Effector CD8-positive, alpha-beta T cell (primary cell): ENCODE results near the gene ADCY9.
"Not testable (repeated sequence)": the region's sequence is repeated elsewhere in the genome, so short reads cannot be mapped to it uniquely, and the experiment has no call there.

Experiments used
- DNase-seq: peaks from one replicate; lab custom pipeline; 2025; lab: John Stamatoyannopoulos, UW

The ADCY9 gene

DNA sequence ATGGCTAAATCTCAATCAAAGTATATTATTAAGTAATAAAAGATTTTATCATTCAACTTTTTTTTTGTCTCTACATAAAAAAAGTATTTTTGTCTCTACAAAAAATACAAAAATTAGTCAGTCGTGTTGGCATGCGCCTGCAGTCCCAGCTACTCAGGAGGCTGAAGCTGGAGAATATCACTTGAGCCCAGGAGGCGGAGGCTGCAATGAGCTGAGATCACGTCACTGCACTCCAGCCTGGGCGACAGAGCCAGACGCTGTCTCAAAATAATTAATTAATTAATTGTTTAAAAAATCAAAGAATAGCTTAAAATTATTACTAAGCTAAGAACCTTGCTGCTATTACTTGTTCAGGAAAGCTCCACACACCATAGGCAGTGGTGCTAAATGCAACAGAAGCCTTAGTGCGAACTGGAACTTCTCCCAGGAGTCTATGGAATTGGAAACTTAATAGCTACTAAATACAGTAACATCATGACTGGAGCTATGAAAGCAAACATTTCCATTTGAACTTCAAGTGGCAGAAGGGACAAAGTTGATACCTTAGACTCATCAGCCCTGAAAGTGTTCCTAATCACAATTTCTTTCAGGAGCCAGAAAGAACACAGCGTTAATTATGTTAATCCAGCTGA, 22.6 kb downstream of the ADCY9 start:
- no peak for DNase-seq

DNA sequence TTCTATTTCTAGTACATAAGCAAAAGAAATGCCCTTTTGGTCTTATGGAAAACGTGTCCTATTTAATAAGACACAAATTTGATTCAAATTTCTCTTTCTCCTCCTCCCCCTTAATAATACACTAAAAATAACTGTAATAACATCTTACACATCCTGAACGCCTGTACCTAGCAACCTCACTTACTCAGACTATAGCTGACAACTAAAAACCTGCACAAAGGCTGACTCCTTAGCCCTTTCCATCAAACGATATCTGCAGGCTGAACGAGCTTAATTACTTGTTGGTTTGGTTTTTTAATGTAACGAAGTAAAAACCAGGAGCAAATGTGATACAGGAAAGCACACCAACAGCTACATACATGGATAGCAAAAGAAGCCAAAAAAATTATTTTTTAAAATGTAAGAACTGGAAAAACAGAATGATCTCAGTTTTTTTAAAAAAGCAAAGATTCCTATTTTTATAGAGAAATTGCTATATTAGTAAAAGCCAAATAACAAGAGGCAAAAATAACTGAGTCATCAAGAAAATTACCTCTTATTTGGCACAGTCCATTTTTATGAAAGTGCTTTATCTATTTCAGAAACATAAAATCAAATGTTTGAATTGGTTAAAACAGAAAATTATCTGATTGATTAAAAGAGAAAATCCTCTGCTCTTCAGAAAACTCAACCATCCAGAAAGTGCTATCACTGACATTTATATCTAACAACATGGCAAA, 23.5 kb downstream of the ADCY9 start:
- DNase-seq, result no peak

DNA sequence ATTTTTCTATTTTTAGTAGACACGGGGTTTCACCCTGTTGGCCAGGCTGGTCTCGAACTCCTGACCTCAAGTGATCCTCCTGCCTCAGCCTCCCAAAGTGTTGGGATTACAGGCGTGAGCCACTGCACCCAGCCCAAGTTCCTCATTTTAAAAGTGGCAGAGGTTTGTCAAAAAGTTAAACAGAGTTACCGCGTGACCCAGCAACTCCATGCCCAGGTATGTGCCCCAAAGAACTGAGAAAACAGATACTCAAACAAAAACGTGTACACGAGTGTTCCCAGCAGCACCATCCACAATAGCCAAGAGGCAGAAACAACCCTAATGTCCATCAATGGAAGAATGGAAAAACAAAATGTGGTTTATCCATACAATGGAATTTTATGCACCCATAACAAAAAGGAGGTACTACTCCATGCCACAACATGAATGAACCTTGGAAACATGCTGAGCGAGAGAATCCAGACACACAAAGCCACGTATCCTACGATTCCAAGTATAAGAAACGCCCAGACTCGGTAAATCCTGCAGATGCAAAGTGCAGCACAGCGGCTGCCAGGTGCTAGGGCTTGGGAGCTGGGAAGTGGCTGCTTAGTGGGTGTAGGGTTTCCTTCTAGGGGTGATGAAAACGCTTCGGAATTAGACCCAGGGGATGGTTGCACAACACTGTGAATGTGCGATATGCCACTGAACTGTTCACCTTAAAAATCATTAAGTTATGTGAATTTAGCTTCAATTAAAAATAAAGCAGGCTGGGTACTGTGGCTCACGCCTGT, 24.8 kb downstream of the ADCY9 start:
- DNase-seq, result no peak

DNA sequence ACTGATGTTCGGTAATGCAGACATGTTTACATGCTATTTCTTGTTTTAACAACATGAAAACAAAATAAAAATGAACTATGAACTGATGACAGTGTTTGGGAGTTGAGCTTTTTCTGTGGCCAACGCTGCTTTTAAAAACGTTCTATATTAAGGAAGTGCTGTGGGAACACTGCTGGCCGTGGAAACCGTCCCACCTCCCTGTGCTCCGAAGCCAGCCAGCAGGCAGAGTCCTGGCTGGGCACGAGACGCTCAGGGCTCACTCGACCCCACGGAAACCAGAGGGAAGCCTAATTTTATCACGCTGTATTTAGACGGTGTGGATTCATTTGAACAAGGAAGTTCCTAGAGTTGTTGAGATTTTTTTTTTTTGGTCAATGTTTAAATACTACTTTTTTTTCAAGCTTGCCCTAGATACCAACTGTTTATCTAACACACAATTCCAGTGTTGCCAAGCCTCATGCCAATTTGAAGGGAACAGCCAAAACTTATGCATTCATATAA, 25.8 kb downstream of the ADCY9 start:
- no peak for DNase-seq

DNA sequence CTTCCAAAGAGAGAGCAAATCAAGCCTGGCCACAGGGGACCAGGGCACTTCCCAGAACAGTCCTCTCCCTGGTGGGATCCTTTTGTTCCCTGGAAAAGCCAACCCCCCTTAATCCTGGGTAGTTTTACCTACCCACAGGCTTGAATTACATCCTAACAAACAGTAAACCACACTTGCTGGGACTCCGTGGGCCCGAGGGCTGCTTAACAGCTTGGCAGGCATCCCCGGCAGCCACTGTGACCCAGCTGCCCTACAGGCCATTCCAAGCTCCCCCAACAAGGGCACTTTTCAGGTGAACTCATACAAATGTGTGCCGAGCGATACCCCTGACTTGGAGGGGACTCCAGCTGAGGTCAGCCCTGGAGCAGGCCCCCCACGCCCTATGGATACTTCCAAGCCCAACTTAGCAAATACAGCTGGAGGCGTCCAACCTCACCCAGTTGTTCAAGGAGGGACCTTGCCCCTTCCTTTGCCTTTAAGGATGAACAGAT, 26.4 kb downstream of the ADCY9 start:
- DNase-seq, result no peak

DNA sequence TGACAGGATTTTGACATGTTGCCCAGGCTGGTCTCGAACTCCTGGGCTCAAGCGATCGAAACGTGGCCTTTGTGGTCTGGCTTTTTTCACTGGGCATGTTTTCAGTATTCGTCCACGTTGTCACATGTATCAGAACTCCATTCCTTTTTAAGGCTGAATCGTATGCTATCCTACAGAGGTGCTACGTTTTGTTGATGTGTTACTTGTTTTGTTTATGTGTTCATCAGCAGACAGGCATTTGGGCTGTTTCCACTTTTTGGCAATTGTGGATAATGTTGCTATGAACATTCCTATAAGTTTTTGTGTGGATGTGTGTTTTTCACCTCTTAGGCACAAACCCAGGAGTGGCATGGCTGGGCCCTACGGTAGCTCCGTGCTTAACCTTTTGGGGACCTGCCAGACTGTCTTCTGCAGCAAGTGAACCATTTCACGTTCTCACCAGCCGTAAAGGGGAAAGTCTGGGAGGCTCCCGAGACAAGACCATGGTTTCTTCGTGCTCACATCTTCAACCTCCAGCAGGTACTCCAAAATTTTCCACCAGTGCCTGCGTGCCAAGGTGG, 26.9 kb downstream of the ADCY9 start:
- DNase-seq, result no peak

DNA sequence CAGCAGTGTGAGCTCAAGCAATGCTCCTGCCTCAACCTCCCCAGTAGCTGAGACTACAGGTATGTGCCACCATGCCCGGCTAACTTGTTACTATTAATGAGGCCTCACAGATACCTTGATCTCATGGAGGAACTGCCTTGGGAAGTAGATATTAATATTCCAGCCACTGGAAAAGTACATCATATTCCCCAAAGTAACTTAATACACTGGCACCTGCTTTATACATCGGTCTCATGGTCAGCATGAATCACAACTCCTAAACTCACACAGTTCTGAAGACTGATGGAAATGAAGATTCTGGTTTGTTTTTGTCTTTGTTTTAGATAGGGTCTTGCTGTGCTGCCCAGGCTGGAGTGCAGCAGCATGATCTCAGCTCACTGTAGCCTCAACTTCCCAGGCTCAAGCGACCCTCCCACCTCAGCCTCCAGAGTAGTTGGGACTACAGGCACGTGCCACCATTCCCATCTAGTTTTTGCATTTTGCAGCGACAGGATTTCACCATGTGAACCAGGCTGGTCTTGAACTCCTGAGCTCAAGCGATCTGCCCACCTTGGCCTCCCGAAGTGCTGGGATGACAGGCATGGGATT, 28.2 kb downstream of the ADCY9 start:
- no peak for DNase-seq

DNA sequence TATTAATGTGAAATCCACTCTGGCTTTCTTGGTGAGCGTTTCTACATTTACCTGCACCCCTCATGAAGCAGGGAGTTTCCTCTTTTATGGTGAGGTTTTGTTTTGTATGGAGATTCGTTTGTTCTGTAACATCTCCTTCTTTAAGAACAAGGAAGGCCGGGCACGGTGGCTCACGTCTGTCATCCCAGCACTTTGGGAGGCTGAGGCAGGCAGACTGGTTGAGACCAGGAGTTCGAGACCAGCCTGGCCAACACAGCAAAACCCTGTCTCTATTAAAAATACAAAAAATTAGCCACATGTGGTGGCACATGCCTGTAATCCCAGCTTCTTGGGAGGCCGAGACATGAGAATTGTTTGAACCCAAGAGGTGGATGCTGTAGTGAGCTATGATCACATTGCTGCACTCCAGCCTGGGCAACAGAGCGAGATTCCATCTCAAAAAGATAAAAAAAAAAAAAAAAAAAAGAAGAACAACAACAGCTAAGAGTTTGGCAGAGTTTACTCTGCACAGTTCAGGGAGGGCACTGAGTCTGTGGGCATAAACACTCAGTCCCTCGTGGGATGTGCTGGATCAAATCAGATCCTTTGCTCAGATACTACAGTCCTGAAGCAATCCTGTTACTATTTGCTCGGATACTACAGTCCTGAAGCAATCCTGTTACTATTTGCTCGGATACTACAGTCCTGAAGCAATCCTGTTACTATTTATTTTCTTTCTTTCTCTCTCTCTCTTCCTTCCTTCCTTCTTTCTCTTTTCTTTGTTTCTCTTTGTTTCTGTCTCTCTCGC, 28.9 kb downstream of the ADCY9 start:
- DNase-seq, result no peak

DNA sequence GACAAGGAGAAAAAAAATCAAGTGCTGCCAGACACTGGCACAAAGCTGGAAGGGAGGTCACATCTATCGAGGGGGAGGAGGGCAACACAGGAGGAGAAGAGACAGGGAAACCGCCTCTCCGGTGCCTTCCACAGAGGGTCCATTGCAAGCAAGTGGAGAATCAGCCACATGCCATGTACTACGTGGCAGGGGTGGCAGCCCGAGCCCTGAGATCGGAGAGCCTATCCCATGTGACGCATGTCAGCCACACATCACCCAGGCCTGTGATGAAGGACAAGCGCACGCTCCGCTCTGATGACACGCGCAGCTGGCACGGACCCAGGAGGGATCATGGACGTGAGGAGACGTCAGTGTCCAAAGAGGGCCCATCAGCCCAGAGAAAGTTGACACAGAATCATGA, 30.1 kb downstream of the ADCY9 start:
- DNase-seq, result no peak

DNA sequence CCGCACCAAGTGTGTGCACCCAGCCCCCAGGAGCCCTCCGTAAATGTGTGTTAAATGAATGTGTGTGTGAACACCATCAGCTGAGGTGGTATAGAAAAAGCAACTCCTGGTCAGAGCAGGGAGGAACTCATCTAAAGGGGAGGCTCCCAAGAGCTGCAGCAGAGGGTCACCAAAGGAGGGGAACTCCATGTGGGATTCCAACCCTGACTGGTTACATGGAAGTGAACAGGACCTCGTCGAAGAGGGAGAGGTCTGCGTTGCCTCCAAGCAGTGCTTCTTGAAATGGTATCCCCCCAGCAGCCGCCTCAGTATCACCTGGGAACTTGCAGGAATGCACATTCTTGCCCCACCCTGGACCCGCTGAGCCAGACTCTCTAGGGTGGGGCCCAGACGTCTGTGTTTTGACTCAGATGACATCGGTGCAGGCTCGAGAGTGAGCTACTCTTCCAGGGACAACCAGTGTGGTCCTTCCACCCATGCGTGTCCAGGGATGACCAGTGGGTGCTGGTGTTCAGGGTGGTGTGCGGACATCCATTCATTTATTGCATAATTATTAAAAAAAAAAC, 30.8 kb downstream of the ADCY9 start:
- no peak for DNase-seq

DNA sequence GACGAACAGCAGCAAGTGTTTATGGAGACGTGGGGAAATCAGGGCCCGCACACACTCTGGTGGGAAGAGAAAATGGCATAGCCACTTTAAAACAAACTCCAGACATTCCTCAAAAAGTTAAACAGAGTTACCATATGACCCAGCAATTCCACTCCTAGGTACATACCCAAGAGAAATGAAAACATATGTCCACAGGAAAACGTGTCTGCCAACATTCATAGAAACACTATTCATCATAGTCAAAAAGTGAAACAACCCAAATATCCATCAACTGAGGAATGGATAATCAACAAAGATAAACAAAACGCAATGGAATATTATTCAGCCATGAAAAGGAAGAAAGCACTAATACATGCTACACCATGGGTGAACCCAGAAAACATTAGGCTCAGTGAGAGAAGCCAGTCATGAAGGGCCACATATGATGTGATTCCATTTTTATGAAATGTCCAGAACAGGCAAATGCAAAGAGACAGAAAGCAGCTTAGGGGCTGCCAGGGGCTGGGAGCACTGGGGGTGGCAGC, 32.8 kb downstream of the ADCY9 start:
- no peak for DNase-seq

DNA sequence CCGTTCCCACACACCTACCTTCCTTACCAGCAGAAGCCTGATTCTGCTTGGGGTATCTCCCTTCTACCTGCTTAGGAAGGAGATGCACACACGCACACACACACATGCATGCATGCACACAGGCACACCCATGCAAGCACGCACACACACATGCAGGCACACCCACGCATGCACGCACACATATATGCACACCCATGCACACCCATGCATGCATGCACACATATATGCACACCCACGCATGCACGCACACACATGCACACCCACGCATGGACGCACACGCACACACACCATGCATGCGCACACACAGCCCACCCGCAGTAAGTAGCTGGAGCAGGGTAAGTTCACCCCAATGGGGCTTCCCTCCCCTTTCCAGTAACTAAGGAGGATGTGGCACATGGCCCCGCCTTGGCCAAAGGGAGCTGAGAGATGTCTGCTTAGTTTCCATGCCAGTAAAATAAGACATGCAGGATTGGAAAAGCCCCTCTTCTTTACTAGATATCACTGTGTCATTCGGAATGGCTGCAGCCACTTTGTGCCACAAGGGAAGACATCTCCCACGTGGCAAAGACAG, 33.7 kb downstream of the ADCY9 start:
- DNase-seq, result no peak

DNA sequence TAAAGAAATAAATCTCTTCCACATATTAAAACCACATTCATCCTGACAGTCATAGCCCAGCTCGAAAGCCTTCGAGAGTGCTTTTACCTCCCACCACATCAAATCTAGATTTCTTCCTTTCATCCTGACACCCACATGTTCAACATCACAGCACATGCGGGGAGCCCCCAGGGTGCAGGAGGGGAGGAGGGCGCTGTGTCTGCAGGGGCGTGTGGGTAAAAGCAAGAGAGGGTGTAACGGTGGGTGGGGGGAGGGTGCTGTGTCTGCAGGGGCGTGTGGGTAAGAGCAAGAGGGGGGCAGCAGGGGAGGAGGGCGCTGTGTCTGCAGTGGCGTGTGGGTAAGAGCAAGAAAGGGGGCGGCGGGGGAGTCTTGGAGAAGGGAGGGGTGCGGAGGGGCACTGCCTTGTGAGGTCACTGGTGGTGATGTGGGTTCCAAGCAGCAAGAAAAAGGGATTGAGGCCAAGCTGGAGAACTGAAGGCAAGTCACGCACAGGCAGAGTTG, 34.7 kb downstream of the ADCY9 start:
- DNase-seq, result peak; percentile 39

DNA sequence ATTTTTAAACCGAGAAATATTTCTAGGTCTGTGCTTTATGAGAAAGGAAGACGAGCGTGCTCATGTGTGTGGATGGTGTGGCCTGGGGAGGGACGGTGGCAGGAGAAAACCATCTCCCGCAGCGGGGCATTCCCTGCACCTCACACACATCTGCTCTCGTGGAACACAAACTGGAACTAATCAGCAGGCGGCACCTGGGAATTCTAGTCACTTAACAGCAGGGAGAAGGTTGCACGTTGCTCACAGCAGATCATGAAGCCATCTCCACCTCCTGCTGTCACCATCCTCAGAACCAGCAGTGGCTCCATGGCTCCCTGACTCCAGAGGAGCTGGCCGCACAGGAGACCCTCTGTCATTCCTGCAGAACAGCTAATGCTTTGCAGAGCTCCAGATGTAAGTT, 35.2 kb downstream of the ADCY9 start:
- no peak for DNase-seq

DNA sequence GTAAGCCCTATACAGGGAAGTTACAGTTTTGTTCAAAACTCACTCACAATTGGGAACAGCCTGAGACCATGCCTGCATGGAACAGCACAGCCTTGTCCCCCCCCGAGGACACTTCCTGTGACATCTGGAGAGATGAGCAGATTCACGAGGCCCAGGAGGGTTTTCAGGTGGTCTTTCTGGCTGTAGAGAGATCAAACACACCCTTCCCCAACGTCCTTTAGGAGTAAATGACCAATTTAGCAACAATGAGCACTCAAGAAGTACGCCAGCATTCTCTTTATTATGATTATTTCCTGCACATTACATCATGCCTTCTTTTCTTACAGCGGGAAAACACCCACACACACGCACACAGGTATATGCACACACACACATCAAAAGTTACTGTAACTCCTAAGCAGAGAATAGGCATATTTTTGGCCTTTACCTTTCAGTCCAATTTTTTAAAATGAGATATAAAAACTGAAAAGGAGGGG, 39.0 kb downstream of the ADCY9 start:
- no peak for DNase-seq

DNA sequence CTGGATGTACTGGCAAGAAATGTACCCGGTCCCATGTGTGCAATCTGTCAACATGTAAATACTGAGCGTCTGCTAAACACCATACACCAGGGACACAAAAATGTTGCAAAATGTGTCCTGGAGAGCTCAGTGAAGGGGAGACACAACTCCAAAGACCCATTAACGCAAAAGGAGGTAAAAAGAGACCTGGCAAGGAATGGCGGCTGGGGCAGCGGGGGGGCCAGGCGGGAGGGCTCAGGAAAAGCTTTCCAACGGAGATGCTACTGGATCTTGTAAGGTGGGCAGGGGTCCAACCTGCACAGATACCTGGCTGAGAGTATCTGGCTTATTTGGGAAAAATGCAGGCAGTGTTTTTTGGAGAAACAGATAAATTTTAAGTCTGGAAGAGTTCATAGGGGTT, 40.7 kb downstream of the ADCY9 start:
- no peak for DNase-seq

DNA sequence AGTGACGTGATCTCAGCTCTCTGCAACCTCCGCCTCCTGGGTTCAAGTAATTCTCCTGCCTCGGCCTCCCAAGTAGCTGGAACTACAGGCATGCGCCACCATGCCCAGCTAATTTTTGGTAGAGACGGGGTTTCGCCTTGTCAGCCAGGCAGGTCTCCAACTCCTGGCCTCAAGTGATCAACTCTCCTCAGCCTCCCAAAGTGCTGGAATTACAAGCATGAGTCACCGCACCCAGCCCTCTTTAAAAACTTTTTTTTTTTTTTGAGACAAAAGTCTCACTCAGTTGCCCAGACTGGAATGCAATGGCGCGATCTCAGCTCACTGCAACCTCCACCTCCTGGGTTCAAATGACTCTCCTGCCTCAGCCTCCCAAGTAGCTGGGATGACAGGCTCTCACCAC, 43.1 kb downstream of the ADCY9 start:
- DNase-seq, result not testable (repeated sequence)

DNA sequence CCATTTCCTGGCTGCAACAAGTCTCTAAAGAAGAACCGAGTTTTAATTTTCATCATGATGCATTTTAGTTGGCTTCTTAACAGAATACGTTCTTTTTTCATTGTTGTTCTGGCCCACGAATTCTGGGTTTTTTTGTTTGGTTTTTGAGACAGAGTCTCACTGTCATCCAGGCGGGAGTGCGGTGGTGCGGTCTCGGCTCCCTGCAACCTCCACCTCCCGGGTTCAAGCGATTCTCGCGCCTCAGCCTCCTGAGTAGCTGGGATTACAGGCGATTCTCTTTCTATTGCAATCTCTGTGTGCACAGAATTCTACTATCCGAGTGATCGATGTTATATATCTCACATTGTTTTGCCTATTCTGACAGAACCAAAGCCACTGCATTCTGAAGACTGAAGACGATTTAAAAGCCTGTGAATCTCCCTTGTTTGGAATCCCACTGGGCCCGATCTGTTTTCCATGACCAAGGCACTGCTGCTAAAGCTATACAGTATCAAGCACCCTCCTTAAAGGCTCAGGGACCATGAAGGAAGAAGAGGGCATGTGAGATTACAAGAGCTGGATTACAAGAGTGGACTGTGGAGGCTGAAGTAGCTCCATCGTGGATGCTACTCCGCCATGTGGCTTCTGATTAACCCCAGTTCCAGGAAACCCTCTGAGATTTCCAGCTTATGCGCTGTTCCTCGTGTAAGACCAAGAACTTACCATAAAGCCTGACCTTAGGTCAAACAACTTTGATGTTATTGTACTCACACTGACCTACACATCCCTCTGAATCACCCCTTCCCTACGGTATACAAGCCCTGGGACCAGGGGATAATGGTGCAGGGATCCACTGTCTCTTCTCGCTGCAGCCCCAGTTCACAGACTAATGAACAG, 44.3 kb downstream of the ADCY9 start:
- no peak for DNase-seq

DNA sequence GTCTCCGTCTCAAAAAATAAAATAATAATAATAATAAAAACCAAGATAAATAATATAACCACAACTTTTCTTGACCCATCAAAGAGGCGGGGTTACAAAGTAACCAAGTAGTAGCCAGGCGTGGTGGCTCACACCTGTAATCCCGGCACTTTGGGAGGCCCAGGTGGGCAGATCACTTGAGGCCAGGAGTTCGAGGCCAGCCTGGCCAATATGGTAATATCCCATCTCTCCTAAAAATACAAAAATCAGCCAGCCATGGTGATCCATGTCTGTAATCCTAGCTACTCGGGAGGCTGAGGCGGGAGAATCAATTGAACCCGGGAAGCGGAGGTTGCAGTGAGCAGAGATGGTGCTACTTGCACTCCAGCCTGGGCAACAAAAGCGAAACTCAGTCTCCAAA, 45.3 kb downstream of the ADCY9 start:
- DNase-seq, result no peak
